Measurements from ENCODE around the gene PLSCR3. TPM values are rescaled to one million over a fixed set of nuclear protein-coding genes. Genes with fewer than 3 reads are reported as not detected.

Gene PLSCR3
- total RNA-seq, 1 donor from 2014 or later: 68.4 TPM

DNA sequence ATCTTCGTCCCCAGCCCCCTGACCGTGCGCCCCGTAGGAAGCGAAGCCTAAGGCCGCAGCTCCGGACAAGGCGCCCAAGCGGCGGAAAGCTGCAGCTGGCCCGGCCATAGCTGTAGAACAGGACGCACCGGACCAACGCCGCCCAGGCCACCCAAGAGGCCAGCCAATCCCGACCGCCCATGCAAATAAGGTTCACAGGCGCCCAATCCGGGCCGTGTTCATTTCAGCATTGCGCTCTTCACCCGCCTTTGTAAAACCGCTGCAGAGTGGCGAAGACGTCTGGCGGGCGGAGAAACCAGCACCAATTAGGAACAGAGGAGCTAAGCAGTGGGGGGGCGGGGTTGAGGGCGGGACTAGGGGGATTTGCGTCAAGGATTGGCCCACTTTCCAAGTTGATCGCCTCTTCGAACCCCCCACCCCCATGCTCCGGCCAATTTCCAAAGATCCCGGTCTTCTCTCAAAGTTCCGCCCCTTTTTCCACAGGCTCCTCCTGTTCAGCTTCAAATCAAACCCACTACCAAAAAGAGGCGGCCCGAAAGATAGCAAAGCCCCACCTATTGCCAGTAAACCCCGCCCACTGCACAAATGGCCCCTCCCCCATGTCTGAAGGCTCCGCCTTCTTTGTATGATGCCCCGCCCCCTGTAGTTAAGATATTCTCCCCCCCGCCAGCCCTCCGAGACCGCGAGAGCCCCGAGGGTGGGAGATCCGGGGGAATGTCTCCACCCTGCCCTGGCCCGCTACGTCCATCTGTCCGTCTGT is 9.8 kb upstream of the PLSCR3 start, which contains the start of gene TMEM256:
TSS of gene TMEM256 (minus strand) at position 121 of the 760 bp plus-strand sequence. CDS start at position 108, 13 bp downstream.
- peak within 1 kb of the TSS; percentile 91 for H3K27ac Mint-ChIP-seq
- TF ChIP-seq, protein P1, sequence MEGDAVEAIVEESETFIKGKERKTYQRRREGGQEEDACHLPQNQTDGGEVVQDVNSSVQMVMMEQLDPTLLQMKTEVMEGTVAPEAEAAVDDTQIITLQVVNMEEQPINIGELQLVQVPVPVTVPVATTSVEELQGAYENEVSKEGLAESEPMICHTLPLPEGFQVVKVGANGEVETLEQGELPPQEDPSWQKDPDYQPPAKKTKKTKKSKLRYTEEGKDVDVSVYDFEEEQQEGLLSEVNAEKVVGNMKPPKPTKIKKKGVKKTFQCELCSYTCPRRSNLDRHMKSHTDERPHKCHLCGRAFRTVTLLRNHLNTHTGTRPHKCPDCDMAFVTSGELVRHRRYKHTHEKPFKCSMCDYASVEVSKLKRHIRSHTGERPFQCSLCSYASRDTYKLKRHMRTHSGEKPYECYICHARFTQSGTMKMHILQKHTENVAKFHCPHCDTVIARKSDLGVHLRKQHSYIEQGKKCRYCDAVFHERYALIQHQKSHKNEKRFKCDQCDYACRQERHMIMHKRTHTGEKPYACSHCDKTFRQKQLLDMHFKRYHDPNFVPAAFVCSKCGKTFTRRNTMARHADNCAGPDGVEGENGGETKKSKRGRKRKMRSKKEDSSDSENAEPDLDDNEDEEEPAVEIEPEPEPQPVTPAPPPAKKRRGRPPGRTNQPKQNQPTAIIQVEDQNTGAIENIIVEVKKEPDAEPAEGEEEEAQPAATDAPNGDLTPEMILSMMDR (IDR thresholded peaks at IDR 0.05; ENCODE audit: unreplicated experiment): no peak
- peak within 1 kb of the TSS; percentile 87 for H3K4me3 Mint-ChIP-seq
- H3K36me3 Mint-ChIP-seq: peaks cover 9% of the 10 kb centered on the region
- peaks cover 23% of the 10 kb centered on the region for H3K4me1 Mint-ChIP-seq
- no peaks in the 10 kb centered on the region for H3K27me3 Mint-ChIP-seq (ENCODE audit: low read depth)
- H3K9me3 Mint-ChIP-seq: no peaks in the 10 kb centered on the region
- DNase-seq (ENCODE audit: low spot score in 2 of 2, unreplicated experiment in 2 of 2): peak; percentile 93 to 96

DNA sequence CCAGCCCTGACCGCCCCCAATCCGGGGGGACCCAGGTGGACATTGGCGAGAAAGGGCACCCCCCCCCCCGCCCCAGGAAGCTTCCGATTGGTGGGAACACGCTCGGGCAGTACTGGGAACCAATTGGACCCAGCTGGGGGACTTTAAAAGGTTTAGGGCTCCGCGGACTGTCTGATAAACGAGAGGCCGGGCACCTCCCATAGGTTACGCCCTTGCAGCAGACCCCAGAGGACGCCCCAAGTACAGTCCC is 9.3 kb upstream of the PLSCR3 start:
- DNase-seq (ENCODE audit: low spot score in 2 of 2, unreplicated experiment in 2 of 2): no peak
- Mint-ChIP-seq H3K27ac (peak overlapping the region; percentile 91), H3K4me1 (peaks cover 23% of the 10 kb centered on the region), H3K9me3 (no peaks in the 10 kb centered on the region), H3K27me3 (ENCODE audit: low read depth) (no peaks in the 10 kb centered on the region), H3K4me3 (peak overlapping the region; percentile 87), H3K36me3 (peaks cover 6% of the 10 kb centered on the region)
- TF ChIP-seq, protein P1 (IDR thresholded peaks at IDR 0.05; ENCODE audit: unreplicated experiment): no peak

DNA sequence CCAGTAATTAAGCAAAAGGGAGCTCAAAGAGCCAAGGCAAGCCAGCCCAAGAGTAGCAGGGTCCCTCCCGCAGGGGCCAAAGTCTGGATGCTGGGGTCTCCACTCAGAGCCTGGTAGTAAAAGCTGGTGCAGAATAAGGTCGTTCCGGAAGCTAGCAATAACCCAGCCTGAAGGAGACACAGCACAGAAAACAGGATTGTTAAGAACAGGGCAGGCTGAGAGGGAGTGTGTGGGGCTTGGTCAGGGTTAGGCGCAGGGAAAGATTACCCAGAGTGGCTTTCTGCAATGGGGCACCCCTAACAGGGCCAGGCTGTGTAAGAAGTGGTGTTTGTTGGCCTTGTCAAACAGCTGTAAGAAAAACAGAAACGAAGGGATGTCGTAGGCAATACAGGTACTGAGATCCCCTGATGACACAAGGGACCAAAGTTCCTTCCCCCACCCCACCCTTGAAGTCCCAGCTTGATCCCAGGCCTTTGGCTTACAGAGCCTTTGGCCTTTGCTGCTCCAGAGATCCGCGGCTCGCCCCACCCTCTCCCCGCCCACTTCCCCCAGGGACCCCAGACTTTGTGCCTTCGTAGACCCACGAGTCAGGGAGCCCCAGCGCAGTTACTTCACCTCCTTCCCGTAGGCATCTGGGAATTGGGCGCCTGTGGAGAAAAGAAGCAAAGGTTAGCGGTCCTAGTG is 8.9 kb upstream of the PLSCR3 start:
- Mint-ChIP-seq H3K4me3 (peak overlapping the region; percentile 87), H3K27me3 (ENCODE audit: low read depth) (no peaks in the 10 kb centered on the region), H3K4me1 (peaks cover 23% of the 10 kb centered on the region), H3K27ac (peak overlapping the region; percentile 91), H3K36me3 (peaks cover 6% of the 10 kb centered on the region), H3K9me3 (no peaks in the 10 kb centered on the region)
- no peak for DNase-seq (ENCODE audit: low spot score in 2 of 2, unreplicated experiment in 2 of 2)
- TF ChIP-seq, protein P1 (IDR thresholded peaks at IDR 0.05; ENCODE audit: unreplicated experiment): no peak

DNA sequence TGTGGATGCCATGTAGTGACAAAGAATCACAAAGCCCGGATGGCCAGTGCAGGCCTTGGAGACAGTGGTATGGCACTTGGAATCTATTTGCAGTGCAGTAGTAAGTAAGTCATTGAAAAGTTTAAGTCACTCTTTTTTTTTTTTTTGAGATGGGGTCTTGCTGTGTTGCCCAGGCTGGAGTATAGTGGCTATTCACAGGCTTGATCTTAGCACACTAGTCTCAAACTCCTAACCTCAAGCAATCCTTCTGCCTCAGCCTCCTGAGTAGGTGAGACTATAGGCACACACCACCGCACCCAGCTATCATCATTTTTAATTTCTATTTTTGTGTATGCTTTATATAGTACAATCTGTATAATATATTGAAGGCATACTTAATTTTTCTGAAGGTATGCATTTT is 4.3 kb upstream of the PLSCR3 start:
- H3K4me3 Mint-ChIP-seq: no peak overlapping the region
- no peaks in the 10 kb centered on the region for H3K27me3 Mint-ChIP-seq (ENCODE audit: low read depth)
- peaks cover 6% of the 10 kb centered on the region for H3K36me3 Mint-ChIP-seq

GRCh38 chr17:7396147-7396546 is 1.8 kb upstream of the PLSCR3 start:
- H3K36me3 Mint-ChIP-seq: peaks cover 12% of the 10 kb centered on the region
- H3K27me3 Mint-ChIP-seq (ENCODE audit: low read depth): no peaks in the 10 kb centered on the region
- H3K4me3 Mint-ChIP-seq: no peak overlapping the region
- no peaks in the 10 kb centered on the region for H3K9me3 Mint-ChIP-seq
- DNase-seq (ENCODE audit: low spot score in 2 of 2, unreplicated experiment in 2 of 2): no peak
- peaks cover 12% of the 10 kb centered on the region for H3K4me1 Mint-ChIP-seq
- TF ChIP-seq, protein P1 (IDR thresholded peaks at IDR 0.05; ENCODE audit: unreplicated experiment): no peak
- no peak overlapping the region for H3K27ac Mint-ChIP-seq

More for the DNA sequence above, 4.3 kb upstream of the PLSCR3 start:
- DNase-seq (ENCODE audit: low spot score in 2 of 2, unreplicated experiment in 2 of 2): no peak
- H3K9me3 Mint-ChIP-seq: no peaks in the 10 kb centered on the region
- H3K4me1 Mint-ChIP-seq: peaks cover 12% of the 10 kb centered on the region
- no peak overlapping the region for H3K27ac Mint-ChIP-seq
- TF ChIP-seq, protein P1 (IDR thresholded peaks at IDR 0.05; ENCODE audit: unreplicated experiment): no peak
